Measurements from ENCODE around the gene SLC29A1.
"Not testable (repeated sequence)": the region's sequence is repeated elsewhere in the genome, so short reads cannot be mapped to it uniquely, and the experiment has no call there.

The SLC29A1 gene

GRCh38 chr6:44222486-44223318 is 693 bp upstream of the SLC29A1 start:
- DNase-seq (ENCODE audit: low read depth, low spot score), result no peak

DNA sequence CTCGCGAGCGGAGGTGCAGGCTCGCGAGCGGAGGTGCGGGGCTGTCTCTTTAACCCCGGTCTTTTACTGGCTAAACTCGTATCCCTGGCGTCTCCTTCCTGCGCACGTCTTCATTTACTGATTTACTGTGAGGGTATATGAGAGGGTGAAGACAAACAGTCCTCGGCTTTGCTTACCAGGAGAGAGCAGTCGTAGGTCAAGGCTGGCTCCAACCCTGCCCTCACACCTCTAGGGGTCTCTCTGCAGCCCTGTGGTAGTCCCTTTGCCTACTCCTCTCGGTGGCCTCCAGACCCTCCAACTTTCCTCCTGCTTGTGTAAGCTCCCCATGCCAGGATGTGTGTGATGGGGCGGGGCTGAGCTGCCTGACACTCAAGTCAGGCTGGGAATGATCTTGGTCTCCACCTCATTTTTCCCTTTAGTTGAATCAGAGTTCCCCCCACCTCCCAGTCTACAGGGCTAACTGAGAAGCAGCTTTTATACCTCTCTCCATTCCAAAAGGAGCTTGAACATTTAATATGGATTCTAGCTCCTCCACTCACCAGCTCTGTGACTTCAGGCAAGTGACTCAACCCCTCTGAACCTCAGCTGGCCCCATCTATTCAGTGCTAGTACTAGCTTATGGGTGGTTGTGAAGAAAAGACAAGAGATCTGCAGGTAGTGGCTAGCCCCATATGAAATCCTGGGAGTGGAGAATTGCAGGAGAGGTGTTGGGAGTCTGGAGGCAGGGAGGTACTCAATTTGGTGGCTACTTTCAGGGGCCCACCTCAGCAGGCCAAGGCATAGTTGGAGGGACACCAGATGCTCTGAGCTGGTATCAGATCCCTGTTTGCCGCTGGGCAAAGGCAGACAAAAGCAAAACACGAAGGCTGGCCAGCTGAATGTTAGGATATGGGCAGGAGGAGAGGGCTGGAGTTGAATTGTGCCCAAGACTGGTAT is 902 bp downstream of the SLC29A1 start:
- DNase-seq (ENCODE audit: low read depth, low spot score), result no peak

GRCh38 chr6:44224965-44225305 is 1.5 kb downstream of the SLC29A1 start:
- no peak for DNase-seq (ENCODE audit: low read depth, low spot score)

- DNase-seq (ENCODE audit: low read depth, low spot score), result no peak
Measured at GRCh38 chr6:44225579-44226325, 2.4 kb downstream of the SLC29A1 start.

DNA sequence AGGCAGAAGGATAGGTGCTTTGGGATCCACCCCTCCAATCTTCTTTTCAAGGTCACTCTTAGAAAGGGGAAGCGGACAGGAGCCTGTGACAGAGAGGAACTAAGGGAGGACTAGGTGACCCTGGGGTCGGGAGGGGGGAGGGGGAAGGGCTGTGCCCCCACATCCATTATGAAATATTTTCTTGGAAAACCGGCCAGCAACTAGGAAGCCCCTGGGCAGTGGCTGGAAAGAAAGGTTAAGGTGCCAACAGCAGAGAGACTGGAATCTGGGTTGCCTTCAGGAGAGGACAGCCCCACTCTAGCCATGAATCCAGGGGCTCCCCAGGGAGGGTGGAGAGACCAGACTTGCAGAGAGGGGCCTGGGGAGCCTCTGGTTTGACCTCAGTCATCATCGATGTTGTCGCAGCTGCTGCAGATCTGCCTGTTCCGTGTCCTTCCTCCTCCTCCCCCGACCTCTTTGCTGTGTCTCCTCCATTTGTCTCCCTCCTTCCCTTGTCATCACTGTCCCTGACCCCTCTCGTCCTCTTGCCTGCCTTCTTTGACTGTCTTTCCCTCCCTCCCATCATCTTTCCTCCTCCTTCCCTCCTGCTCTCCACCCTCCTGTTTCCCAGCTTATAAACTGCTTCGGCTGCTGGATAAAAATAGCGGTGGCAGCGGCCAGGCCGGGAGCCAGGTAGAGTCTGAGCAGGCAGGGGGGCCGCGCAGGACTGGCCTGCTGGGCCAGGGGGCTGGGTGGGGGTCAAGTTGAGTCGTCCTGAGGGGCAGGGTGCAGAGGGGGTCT is 3.2 kb downstream of the SLC29A1 start:
- no peak for DNase-seq (ENCODE audit: low read depth, low spot score)

DNA sequence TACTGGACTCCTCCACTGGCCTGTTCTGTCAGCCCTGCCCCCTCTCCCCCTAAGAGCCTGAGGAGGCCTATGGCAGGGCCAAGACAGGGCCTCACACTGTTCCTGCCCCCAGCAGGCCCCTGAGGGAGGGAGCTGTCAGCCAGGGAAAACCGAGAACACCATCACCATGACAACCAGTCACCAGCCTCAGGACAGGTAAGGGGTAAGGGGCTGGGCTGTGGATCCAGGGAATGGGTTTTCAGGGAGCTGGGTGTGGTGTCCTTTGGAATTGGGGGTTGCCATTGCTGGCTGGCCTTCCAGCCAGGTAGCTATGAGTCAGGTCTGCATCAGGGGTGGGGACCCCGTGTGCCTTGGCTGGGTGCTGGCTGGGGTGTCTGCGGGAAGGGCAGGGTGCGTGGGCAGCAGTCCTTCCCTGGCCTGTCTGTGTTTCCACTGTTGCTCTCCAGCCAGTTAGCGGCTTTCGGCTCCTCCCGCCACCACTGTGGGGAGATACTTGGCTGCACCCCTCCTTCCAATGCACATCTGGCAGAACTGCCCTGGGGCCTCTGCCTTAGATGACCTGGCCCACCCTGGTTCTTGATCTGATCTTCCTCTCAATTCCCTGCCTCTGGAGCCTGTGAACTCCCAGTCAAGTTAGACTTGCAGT is 3.9 kb downstream of the SLC29A1 start:
- DNase-seq (ENCODE audit: low read depth, low spot score), result no peak

DNA sequence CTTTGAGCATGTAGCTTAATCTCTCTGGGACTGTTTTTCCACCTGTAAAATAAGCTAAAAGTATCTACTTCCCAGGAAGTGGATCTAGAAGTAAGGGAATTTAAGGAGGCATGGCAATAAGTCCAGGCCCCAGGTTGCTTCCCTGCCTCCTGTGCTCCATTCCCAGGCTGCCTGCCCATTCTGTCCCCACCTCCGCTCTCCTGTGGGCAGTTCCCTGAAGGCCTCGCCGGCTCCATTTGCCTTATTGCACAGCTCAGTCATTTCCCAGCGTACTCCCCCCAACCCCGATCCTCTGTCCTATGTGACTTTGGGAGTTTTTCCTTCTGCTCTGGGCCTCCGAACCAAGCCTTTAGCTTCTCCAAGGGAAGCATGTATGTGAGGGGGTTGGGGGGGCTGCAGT is 4.6 kb downstream of the SLC29A1 start:
- no peak for DNase-seq (ENCODE audit: low read depth, low spot score)

DNA sequence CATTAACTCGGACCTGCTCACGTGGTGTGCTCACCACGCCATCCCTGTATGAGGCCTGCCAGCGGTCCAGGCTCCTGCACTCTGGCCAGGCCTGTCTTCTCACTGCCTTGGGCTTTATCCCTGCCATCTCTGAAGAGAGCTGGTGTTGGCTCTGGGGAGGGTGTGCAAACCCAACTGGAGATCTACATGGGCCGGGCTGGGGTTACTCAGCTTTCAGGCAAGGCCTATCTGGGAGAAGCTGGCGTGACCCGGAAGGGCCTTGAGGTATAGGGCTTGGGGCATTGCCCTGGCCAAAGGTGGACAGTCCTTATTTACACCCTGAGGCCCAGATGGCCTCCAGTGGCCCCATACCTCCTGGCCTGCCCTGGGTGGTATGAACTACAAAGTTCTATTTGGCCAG is 5.0 kb downstream of the SLC29A1 start:
- DNase-seq (ENCODE audit: low read depth, low spot score), result no peak

DNA sequence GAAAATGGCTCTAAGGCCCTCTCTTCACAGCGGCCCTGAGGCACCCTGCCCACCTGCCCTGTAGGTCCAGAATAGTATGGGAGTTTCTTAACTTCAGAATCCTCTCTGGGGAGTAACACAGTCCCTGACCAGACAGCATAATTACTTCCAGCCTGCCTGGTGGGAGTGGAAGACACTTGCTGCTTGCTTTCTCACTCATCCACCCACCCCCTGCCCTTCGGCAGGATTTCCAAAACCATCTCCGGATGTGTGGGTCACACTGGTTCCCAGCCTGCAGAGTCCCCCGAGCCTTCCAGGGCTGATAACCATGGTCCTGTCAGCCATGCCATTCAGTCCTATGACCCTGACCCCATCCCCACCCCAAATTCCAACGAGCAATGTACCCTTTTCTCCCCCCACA is 5.4 kb downstream of the SLC29A1 start:
- DNase-seq (ENCODE audit: low read depth, low spot score), result no peak

- no peak for DNase-seq (ENCODE audit: low read depth, low spot score)
Measured at GRCh38 chr6:44229376-44230033, 6.1 kb downstream of the SLC29A1 start.

GRCh38 chr6:44230034-44230675 is 6.8 kb downstream of the SLC29A1 start:
- no peak for DNase-seq (ENCODE audit: low read depth, low spot score)

DNA sequence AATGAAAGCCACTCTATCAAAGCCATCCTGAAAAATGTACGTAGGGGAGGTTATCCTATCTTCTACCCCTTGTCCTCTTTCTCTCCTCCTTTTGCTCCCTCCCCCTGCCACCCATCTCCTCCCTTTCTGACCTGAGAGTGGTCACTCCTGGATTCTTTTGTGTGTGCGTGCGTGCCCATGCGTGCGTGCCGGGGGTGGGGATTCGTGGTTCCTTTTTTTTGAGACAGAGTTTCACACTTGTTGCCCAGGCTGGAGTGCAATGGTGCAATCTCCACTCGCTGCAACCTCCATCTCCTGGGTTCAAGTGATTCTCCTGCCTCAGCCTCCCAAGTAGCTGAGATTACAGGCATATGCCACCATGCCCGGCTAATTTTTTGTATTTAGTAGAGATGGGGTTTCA is 8.0 kb downstream of the SLC29A1 start:
- DNase-seq (ENCODE audit: low read depth, low spot score), result not testable (repeated sequence)

DNA sequence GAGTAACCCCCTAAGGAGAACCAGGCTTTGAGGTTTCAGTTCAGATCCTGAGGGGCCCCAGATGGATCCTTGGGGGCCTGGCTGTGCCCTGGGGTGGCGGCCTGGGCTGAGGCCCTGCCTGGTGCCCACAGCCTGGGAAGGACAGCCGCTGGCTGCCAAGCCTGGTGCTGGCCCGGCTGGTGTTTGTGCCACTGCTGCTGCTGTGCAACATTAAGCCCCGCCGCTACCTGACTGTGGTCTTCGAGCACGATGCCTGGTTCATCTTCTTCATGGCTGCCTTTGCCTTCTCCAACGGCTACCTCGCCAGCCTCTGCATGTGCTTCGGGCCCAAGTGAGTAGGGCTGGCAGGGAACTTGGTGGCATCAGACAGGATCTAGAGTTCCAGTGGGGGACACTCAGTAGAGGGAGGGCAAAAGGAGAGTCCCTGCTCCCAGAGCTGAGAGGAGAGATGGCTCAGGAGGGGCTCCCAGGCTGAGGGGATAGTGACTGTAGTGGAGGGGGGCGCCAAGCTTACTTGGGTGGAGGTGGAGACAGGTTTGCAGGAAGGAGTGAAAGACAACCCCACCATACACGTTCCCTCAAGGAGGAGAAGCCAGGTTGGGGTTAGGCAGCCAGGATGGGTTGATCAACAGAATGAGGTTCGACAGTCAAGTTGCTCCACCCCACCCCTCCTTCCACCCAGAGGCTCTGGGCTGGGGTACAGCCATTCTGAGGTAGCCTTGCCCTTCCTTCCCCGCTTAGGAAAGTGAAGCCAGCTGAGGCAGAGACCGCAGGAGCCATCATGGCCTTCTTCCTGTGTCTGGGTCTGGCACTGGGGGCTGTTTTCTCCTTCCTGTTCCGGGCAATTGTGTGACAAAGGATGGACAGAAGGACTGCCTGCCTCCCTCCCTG is 9.5 kb downstream of the SLC29A1 start:
- no peak for DNase-seq (ENCODE audit: low read depth, low spot score)

DNA sequence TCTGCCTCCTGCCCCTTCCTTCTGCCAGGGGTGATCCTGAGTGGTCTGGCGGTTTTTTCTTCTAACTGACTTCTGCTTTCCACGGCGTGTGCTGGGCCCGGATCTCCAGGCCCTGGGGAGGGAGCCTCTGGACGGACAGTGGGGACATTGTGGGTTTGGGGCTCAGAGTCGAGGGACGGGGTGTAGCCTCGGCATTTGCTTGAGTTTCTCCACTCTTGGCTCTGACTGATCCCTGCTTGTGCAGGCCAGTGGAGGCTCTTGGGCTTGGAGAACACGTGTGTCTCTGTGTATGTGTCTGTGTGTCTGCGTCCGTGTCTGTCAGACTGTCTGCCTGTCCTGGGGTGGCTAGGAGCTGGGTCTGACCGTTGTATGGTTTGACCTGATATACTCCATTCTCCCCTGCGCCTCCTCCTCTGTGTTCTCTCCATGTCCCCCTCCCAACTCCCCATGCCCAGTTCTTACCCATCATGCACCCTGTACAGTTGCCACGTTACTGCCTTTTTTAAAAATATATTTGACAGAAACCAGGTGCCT is 10.2 kb downstream of the SLC29A1 start:
- DNase-seq (ENCODE audit: low read depth, low spot score), result no peak

DNA sequence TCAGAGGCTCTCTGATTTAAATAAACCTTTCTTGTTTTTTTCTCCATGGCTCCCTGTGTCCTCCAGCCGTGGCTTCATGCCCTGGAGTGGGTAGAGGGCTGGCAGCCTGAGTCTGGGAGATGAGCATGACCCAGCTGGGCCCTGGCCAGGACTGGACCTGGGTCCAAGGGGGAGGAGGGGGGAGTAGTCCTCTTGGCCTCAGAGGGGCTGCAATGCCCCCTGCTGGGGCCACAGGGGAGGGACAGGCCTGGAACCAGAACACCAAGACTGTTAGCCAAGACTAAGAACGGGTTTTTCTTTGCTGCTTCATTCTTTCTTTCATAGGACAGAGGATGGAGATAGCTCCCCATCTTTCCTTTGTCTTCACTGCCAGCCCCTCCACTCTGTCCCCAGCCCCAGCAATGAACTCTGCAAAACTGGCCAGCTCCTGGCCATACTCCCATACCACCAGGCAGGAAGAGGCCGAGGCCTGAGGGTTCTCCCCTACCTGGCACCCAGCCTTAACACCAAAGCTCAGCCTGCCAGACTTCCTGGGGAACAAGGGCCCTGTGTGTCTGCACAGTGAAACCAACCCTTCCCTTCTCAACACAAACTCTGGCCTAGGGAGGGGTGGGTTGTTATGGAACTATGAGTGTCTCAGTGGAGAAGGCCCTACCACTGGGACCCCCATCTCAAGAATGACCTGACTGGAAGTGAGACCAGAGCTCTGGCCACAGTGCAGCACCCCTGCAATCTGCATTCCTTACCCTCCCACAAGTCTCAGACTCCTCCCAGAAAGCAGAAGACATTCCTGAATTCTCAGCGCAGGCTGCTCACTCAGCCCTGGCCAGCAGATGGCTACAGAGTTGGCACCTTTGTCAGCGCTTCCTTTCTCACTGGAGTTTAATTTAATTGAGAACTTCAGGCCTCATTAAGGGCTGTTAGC is 11.0 kb downstream of the SLC29A1 start:
- no peak for DNase-seq (ENCODE audit: low read depth, low spot score)

DNA sequence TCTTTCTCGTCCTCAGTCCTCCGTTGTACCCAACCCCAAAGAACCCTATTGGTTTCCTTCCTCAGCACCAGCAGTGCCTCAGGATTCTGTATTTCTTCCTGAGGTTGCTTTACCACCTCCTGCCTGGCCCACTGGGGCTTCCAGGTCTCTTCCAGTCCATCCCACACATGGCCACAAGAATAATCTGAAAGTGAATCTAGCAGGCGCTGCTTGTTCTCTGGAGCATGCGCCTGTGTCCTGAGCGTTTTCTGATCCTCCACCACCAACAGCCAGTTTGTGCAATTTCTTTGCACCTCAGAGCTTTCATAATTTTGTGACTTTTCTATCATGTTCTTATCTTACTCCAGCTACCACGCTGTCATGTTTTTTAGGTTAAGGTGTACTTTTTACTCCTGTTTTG is 11.9 kb downstream of the SLC29A1 start:
- no peak for DNase-seq (ENCODE audit: low read depth, low spot score)

- no peak for DNase-seq (ENCODE audit: low read depth, low spot score)
Measured at GRCh38 chr6:44235891-44236516, 12.6 kb downstream of the SLC29A1 start.
